Astrocyte (in vitro differentiated cells and primary cell): ENCODE measurements around the gene PIK3IP1.

ENCODE experiments used
- EZH2 ChIP-seq: IDR thresholded peaks from 2 replicates; pipeline ENCODE4 v1.6.1; 2012; ENCODE audit warnings: mild to moderate bottlenecking, low read length, inconsistent platforms; ENCODE audit not compliant: insufficient read depth
- TF ChIP-seq, protein P1 (sequence below): IDR thresholded peaks from 2 replicates; pipeline ENCODE4 v1.5.1; 2011; ENCODE audit warnings: low read depth, mild to moderate bottlenecking, inconsistent platforms, low read length, moderate library complexity; ENCODE audit not compliant: insufficient read depth

DNA sequence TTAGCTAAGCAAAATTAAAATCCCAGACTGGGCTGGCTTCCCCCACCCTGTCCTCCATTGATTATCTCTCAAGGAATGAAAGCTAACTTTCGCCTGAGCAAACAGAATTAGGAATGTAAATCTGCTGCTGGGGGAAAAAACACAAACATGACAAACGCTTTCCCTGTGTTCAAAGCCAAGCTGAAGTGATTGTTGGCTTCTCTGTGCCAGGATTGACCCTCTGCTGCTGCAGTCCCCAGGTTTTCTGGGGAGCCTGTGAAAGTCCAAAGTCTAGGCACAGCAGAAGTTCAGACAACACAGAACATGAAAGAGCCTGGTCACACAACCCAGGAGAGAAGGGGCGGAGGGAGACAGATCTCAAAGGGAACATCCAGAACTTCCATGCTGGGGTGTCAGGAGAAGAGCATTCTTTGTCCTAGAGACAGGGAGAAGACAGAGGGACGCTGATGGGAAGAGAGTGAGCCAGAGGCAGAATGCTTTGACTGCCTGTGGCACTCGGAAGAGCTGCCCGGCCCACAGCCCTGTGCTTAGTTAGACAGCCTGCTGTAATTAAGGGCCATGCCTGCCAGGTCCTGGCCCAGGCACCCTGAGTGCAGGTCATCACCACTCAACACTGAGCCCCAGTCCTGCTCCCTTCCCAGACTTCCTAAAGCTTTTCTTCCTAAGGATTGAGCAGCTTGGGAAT lies 47.0 kb upstream of the PIK3IP1 start:
- TF ChIP-seq, protein P1, sequence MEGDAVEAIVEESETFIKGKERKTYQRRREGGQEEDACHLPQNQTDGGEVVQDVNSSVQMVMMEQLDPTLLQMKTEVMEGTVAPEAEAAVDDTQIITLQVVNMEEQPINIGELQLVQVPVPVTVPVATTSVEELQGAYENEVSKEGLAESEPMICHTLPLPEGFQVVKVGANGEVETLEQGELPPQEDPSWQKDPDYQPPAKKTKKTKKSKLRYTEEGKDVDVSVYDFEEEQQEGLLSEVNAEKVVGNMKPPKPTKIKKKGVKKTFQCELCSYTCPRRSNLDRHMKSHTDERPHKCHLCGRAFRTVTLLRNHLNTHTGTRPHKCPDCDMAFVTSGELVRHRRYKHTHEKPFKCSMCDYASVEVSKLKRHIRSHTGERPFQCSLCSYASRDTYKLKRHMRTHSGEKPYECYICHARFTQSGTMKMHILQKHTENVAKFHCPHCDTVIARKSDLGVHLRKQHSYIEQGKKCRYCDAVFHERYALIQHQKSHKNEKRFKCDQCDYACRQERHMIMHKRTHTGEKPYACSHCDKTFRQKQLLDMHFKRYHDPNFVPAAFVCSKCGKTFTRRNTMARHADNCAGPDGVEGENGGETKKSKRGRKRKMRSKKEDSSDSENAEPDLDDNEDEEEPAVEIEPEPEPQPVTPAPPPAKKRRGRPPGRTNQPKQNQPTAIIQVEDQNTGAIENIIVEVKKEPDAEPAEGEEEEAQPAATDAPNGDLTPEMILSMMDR = no peak
- TF ChIP-seq EZH2 = no peak
